Gastroesophageal sphincter (tissue), 3 donors: Measurements from ENCODE around the gene TRIP4.

Source experiments
- CTCF ChIP-seq, 4 experiments: fragments of 200-600 bp in 2 of 4; fragments of 450-650 bp in 2 of 4; sonication (generic) in 1 of 4; IDR thresholded peaks; one replicate each; pipeline ENCODE4 v1.5.1; 2017 to 2019; ENCODE audit warnings: antibody characterized with exemption in 4 of 4, mild to moderate bottlenecking in 2 of 4, moderate library complexity in 2 of 4
- POLR2A ChIP-seq, 2 donors: fragments of 450-650 bp; IDR thresholded peaks; one replicate each; pipeline ENCODE4 v1.6.1; 2017; ENCODE audit warnings: antibody characterized with exemption in 2 of 2, mild to moderate bottlenecking in 2 of 2, moderate library complexity in 1 of 2

GRCh38 chr15:64500695-64501395 lies 113.2 kb downstream of the TRIP4 start:
- TF ChIP-seq CTCF (IDR thresholded peaks at IDR 0.05) (no peak), POLR2A (IDR thresholded peaks at IDR 0.05) (no peak)
